Measurements from ENCODE around the gene PROM2.

Gene PROM2

DNA sequence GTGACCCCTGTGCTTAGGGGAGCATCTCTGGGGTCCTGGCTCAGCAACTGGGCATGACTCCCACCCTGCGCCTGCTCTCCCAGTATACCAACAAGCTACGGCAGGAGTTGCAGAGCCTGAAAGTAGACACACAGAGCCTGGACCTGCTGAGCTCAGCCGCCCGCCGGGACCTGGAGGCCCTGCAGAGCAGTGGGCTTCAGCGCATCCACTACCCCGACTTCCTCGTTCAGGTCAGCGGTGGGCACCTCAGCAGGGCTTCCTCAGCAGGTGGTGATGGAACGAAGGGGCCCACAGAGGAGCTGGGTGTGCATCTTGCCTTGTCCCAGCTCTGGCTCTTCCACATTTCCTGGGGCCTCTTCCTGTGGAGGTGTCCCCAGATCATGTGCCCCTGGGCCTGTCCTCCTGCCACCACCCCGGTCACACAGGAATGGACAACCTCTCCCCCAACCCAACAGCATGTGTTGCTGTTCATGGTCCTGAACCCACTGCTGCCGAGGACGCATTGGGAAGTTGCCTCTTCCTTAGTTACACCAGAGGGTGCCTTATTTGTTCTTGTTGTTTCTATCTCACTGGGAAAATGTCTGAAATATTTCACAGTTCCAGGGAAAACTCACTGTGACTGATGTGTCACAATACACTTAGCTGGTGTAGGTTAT lies 10.8 kb downstream of the PROM2 start:
- no peak for DNase-seq (ENCODE audit: low read depth)

DNA sequence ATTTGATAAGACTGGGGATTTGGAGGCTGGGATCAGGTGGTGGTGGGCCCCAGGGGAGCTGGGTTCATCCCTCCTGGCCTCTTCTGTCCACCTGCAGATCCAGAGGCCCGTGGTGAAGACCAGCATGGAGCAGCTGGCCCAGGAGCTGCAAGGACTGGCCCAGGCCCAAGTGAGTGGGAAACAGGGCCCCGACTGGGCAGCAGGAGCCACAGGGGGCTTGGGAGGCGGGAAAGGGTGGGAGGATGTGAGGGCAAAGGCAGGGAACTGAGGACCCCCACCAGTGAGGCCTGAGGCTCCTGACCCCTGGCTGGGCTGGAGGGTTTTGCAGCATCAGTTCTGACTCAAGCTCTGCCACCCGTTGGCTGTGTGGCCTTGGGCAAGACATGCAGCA lies 11.3 kb downstream of the PROM2 start:
- no peak for DNase-seq (ENCODE audit: low read depth)

DNA sequence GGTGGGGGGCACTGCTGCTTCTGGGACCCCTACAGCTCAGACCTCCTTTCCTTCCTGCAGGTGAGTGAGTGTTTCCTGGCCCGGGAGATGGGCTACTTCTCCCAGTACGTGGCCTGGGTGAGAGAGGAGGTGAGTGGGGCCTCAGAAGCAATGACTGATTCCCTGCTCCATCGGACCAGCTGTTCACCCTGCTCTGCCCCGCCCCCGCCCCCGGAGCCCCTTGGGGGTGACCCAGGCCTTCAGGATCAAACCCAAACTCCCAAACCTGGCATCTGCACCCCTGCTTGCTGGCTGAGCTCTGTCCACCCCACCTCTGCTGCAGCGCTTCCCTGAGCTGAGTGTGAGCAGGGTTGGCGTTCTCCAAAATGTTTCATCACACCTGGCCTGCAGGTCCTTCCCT lies 13.1 kb downstream of the PROM2 start:
- no peak for DNase-seq (ENCODE audit: low read depth)

DNA sequence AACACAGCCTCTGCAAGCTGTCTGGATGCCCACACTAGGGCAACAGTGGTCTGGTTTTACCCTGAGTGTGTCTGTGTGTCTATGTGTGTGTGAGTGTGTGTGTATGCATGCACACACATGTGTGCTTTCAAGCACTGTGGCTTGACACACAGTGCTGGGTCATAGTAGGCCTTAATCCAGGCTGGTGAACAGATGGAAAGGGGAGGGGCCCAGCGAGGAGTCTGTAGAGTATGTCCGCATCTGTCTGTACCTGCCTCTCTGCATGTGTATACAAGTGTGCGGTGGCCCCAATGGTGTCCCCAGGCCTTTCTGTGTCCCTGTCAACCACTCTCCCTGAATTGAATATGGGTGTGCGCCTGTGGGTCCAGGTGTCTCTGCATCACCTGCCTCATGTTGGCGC lies 13.6 kb downstream of the PROM2 start:
- no peak for DNase-seq (ENCODE audit: low read depth)

DNA sequence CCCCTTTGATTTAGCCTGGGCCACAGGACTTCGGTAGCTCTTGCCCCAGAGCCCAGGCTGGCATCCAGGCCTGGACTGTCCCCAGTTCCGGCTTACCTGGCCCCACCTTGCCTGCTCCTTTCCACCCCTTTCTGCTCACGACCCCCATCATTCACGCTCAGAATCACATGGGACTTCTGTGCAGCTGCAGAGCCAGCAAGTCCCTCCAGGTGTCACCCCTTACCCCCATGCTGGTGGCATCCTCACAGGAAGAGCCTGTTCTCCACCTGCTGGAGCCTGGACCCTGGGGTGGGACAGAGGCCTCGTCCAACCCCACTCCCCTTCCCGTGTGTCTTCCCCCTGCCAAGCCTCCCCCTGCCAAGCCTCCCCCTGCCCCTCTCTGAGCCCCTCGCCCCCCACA lies 15.0 kb downstream of the PROM2 start:
- no peak for DNase-seq (ENCODE audit: low read depth)

DNA sequence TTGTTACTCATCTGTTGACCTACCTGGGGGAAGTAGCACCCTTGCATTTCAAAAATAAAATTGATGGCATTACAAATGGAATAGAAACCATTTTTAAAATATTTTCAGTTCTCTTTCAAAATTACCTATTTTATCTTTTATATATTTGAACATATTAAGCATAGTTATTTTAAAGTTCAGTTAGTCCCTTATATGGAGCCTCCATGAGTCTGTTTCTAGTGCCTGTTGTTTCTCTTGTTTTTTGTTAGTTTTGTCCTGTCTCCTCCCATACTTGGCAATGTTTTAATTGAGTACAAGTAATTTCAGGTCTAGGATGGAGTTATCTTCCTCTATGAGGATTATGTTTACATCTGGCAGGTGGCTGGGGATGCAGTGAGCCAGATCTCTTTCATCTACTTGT lies 17.0 kb downstream of the PROM2 start:
- DNase-seq (ENCODE audit: low read depth) = no peak

DNA sequence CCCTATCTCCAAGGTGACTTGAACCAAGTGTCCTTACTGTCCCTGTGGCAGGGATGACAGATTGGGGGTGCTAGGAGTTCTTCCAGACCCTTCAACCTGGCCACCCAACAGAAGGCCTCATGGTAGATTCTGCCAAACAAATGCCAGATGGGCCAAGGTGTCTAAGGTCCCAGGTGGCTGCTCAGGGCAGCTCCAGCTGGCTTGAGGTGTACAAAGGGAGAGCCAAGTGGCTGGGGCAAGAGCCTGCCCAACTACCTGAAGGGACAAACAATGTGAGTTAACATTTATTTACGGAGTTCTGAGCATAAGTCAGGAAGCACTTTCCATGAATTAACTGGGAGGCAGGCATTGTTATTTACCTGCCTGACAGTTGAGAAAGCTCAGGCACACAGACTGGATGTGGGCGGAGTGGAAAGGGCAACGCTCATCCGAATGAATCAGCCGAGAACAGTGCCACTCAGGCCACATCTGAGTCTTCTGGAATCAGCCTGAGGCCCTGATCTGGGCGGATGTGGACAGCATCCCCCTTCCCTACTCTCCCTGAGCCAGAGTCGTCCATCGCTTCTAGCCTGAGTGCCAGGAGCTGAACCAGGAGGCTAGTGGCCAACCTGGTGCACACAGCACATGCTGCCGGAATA lies 18.5 kb downstream of the PROM2 start:
- DNase-seq (ENCODE audit: low read depth) = no peak

DNA sequence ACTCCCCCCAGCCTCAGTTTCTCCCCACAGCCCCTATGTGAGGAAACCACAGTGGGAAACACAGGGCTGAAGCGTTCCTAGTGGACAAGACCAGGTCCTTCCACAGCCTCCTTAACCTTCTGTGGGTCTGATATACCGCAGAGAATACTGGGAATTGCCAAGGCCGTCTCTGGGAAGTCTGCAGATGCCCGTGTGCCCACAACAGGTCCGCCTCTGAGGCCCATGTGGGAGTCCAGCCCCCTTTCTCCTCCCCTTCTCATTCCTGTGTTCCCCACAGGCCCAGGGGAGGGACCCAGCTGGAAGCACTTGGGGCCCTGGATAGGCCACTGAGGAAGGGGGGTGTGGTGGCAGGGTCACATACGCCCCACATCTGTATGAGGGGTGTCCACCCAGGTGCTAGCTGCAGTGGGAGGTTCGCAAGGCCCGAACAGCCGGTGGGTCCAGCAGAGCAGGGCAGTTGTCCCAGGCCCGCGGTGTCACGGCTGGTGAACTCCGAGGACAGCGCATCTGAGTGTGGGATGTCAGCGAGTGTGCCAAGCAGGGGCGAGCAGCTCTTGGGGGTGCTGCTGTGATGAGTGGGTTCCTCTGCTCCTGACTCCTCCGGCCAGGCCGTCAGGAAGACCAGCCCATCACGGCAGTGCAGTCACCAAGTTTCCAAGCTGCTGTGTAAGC lies 20.5 kb downstream of the PROM2 start:
- no peak for DNase-seq (ENCODE audit: low read depth)

DNA sequence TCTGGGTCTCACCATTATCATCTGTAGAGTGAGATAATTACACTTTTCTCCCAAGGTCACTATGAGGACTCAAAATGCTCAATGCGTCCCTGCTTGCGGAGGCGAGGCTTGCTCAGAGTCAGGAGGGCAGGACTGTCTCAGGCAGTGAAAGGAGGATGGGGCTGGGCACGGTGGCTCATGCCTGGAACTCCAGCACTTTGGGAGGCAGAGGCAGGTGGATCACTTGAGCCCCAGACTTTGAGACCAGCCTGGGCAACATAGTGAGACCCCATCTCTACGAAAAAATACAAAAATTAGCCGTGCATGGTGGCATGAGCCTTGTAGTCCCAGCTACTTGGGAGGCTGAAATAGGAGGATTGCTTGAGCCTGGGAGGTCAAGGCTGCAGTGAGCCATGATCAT lies 21.1 kb downstream of the PROM2 start:
- no peak for DNase-seq (ENCODE audit: low read depth)

DNA sequence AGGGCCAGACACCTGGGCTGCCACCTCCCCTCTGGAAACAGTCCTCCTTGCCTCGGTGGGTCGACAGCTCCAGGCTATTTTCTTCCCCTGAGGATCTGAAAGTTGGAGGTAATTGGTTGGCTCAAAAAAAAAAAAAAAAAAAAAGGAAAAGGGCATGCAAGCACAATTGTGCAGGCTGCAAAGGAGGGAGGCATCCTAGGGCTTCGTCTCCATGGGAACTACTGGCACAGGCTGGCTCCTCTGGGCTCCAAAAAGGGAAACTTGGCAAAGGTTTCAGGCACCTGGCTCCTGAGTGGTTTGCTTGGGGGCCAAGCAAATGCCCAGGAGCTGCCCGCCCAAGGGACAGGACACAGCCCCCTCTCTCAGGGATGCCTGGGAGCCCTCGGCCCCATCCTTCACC lies 21.8 kb downstream of the PROM2 start:
- no peak for DNase-seq (ENCODE audit: low read depth)

DNA sequence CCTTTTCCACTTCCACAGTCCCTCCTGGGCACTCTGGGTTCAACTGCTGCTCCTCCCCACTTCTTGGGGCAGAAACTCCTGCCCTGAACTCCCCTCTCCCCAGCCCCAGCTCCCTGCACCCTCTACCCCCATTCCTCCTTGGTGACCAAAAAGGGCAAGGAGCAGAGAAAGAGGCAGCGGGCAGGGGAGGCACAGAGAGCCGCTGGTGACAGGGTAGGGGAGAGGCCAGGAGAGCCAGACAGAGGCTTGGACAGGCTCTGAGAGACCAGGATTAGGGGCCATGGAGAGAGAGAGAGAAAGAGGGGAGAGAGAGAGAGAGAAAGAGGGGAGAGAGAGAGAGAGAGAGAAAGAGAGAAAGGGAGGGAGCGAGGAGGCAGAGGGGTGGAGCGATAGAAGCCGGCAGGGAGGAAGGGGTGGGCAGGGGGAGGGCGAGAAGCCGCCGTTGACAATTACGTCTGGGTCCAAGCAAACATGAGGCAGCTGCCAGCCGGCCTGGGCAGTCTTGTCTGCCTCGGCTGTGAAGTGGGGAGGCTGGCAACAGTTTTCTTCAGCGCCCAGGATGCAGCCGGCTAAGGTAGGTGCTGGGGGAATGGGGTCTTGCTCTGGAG lies 22.7 kb downstream of the PROM2 start, which contains the start of gene KCNIP3:
TSS of gene KCNIP3 (plus strand) at position 468 of the 608 bp plus-strand sequence. CDS start at position 560, 92 bp downstream.
- no peak for DNase-seq (ENCODE audit: low read depth)

DNA sequence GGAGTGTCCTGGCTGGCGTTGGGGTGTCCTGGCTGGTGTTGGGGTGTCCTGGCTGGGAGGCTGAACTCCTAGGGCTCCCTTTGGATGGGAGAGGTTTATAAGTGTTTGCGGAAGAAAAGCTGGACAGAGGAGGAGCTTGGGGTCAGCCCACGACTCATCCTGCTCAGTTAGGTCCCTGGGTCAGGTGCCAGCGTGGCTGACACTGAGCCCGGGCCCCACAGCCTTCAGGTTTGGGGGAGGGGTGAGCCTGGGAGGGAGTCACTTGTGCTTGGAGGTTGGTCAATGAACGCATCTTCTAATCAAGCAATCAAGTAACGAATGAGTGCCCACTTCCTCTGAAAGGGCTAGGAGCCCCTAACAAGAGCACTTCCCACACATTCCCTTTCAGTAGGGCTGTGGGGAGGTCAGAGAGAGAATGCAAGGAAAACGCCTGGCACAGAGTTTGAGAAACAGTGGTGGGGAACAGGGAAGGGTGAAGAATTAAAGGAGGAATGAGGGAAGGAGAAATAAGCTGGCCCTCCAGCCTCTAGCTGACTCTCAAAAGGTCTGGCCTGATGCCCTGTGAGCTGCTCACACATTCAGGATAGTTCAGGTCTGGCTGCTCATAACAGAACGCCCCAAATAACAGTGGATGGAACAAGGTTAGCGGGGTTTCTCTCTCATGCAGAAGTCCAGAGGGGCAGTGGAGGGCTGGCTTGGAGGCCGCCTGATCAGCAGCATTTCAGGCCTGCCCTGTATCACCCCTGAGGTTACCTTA lies 23.6 kb downstream of the PROM2 start:
- DNase-seq (ENCODE audit: low read depth) = no peak

DNA sequence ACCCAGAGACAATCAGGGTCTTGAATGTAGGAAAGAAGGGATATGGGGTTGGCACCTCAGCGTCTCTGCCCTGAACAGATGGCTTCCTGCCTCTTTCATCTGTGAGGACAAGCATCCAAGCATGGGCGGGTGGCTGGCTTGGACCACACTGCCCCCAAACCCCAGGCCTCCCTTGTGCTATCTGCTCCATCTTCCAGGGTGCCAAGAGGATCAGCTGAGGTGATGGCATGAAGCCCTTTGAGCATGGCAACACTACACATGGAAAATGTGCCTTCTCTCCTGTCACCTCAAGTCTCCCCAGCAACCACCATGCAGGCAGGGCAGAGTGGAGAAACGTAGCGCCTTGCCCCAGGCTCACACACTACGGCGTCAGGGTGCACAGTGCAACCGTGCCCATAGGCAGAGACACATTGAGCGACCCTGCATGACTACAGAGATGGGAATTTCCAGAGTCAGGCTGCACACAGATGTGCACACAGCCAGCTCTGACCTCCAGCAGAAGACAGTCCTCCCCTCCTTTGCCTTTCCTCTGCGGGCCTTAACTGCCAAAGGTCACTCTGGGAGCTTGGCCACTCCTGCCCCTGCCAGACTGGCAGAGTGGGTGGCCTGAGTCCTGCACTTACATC lies 24.4 kb downstream of the PROM2 start:
- DNase-seq (ENCODE audit: low read depth) = no peak

DNA sequence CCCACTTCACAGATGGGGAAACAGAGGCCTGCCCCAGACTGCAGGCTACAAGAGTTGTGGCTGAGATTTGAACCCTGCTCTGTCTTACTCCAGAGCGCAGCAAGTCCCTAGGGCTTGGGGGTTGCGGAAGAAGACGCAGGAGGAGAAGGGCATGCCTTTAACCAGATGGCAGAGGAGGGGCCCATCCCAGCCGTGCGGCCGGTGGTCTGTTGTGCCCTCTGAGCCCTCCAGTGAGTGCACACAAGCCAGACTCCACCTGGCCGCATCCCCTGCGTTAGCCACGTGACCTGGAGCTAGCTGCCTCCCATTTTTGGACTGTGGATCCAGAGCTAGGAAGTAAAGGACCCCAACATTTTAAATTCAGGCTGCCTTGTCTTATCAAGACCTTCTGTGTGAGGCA lies 25.7 kb downstream of the PROM2 start:
- DNase-seq (ENCODE audit: low read depth) = no peak

DNA sequence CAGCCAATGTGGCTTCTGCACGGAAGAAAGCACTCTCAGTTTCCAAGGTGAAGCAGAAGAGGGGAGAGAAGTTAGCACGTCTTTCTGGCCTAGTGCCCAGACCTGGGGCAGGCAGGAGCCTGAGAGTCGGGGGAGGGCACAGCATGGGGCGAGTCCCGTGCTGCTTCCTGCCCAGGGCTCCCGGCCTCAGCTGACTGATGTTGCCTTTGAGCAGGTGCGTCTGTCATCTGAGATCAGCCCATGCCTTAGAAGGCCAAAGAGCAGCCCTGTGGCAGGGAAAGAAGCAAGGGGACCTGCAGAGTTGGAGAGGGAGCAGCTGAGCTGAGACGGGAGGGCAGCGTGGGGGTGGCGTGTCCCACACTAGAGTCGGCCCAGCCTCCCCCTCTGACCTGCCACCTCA lies 26.2 kb downstream of the PROM2 start:
- no peak for DNase-seq (ENCODE audit: low read depth)

DNA sequence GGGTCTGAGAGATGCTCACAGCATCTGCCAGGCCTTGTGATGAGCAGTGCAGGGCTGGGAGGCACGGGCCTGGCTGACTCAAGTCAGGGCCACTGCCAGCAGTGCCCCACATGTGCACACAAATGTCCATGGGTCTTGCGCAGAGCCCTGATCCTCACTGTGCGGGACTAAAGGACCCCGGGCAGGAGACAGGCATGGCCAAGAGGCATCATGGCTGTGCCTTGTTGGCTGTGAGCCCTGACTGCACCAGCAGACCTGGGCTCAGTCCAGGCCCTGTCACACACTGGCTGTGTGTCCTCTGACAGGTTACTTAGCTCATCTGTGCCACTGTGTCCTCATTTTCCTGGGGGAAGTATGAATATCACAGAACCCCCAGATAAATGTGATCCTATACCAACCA lies 26.9 kb downstream of the PROM2 start:
- DNase-seq (ENCODE audit: low read depth) = no peak

DNA sequence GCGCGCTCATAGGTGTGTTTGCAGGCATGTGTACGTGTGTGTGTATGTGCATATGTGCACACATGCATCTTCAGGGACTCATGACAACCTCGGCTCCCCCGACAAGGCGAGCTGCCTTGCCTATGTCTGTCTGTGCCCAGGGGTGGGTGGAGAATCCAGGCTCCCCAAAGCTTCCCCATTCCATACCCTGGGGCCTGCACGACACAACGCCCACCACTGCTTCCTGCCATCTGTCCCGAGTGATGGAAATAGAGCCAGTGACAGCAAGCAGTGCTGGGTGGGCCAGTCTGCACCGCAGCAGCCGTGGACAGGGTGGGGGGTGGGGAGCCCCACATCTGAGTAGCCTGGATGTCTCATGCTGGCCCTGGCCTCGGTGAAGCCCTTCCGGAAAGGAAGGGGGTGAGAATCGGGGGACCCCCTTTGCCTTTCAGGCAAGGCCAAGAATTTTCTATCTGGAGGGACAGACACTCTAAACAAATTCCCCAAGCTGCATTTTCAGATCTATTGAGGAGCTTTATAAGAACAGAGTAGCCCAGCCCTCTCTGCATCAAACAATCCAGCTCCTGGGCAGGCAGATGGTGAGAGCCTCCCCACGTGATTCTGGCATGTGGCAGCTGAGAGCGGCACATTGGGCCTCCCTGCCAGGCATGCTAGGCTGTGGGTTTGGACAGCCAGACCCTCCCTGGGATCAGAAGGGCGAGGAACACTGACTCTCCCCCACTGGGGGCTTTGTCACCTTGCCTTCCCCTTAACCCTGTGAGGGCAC lies 27.8 kb downstream of the PROM2 start:
- DNase-seq (ENCODE audit: low read depth) = no peak

DNA sequence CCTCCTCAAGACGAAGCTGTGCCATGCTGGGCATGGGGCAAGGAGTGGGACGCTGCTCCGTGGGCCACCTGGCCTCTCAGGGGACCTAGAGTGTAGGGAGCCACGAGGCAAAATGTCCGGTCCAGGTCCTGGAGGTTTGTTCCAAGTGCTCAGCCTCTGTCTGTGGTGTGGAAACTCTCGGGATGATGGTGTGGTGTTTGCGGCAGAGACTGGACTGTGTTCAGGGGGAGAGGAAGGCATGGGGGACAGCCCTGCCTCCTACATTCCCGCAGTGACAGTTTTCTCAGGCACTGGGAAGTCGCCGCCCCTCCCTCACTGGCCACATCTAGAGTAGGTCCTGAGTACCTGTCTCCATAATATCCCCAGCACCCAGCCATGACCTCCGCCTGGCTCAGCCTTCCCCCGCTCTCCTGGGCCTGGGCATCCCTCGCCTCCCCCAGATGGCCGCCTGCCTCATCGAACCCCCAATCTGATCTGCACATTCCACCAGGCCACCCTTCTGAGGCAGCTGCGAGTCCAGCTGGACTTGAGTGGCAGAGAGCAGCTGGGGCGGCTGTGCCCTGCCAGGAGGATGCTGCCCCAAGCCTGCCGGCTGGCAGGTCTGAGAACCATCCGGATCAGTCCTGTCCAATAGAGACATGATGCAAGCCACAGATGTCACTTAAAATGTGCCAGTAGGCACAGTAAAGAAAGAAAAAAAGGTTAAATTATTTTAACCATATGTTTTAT lies 29.1 kb downstream of the PROM2 start:
- DNase-seq (ENCODE audit: low read depth) = no peak

DNA sequence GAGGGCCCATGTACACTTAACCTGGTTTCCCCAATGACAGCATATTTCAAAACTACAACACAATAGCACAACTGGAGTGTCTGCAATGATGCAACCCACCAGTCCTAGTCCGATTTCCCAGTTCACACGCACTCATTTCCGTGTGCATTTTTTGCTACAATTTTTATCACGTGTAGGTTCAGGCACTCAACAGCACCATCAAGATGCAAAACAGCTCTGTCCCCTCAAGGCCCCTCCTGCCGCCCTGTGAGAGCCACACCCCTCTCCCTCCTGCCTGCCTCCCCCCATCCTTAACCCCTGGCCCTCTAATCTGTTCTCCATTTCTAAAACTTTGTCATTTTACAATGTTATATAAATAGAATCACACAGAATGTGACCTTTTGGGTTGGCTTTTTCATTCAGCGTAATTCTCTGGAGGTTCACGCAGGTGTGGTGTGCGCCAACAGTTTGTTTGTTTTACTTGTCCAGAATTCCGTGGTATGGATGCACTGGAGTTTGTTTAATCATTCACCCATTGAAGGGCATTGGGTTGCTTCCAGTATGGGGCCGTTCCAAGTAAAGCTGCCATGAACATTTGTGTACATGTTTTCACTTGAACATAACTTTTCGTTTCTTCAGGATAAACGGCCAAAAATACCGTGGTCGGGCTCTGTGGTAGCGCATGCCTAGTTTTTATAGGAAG lies 31.3 kb downstream of the PROM2 start:
- no peak for DNase-seq (ENCODE audit: low read depth)

DNA sequence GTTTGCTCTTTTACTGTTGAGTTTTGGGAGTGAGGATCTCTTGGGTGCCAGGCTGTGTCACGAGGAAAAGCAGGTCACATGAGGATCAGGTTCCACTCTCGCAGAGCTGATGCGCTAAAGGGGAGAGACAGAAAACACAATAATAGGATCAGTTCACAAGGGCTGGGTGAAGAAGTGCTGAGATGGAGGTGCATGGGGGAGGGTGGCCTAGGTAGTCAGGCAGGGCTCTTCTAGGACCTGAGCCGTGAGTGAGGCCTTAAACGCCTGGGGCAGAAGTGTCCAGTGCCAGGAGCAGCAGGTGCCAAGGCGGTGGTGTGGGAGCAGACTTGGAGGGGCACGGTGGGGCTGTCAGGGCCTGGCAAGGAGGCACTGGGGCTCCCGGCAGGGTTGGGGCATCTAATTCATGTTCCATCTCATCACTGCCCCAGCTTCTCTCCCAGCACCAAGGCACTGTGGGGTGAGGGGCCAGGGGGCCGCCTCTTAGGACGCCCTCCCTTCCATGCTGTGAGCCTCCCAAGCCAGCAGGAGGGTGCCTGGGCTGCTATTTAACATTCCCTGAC lies 32.2 kb downstream of the PROM2 start:
- DNase-seq (ENCODE audit: low read depth) = no peak
